ENCODE data around the gene P2RY11. TPM values are rescaled to one million over a fixed set of nuclear protein-coding genes. Genes with fewer than 3 reads are reported as not detected.

Gene P2RY11
- total and polyA plus RNA-seq, 4 donors: 0.68 to 5.3 (median 3.7) TPM

- no peak overlapping the region for H3K27ac ChIP-seq (ENCODE audit: low read depth in 1 of 2, low read length in 2 of 2)
- H3K4me1 ChIP-seq (ENCODE audit: control insufficient read depth in 4 of 4, insufficient read depth in 4 of 4, low read length in 3 of 4): no peaks in the 10 kb centered on the region
- H3K36me3 ChIP-seq (ENCODE audit: control insufficient read depth in 4 of 4, insufficient read depth in 3 of 4, low read depth in 1 of 4, low read length in 3 of 4): peaks cover 23 to 86% (median 50%) of the 10 kb centered on the region in 4 donors
- no peaks in the 10 kb centered on the region for H3K27me3 ChIP-seq (ENCODE audit: control insufficient read depth in 4 of 4, insufficient read depth in 4 of 4, low read length in 3 of 4)
- H3K4me3 ChIP-seq (ENCODE audit: low read depth in 1 of 3, low read length in 3 of 3): no peak overlapping the region
- DNase-seq (ENCODE audit: low spot score): no peak
- 96% methylated on average over 13 of the region's 13 CpGs for WGBS
- no peaks in the 10 kb centered on the region for H3K9me3 ChIP-seq (ENCODE audit: control insufficient read depth in 4 of 4, low read length in 3 of 4)
- TF ChIP-seq HNF4G (IDR thresholded peaks at IDR 0.05): no peak
- no peak for TF ChIP-seq GABPA (IDR thresholded peaks at IDR 0.05 in 1 of 2, conservative IDR thresholded peaks at IDR 0.05 in 1 of 2)
- TF ChIP-seq TAF1 (conservative IDR thresholded peaks at IDR 0.05): no peak
- H3K9ac ChIP-seq (ENCODE audit: low read depth in 1 of 2, low read length in 2 of 2): no peak overlapping the region
These were observed 30.0 kb downstream of the P2RY11 start for GRCh38 chr19:10141479-10141878.

- H3K9me3 ChIP-seq (ENCODE audit: control insufficient read depth in 4 of 4, low read length in 3 of 4): no peaks in the 10 kb centered on the region
- no peak overlapping the region for H3K9ac ChIP-seq (ENCODE audit: low read depth in 1 of 2, low read length in 2 of 2)
- H3K4me1 ChIP-seq (ENCODE audit: control insufficient read depth in 4 of 4, insufficient read depth in 4 of 4, low read length in 3 of 4): no peaks in the 10 kb centered on the region
- WGBS: 98% methylated on average over 18 of the region's 18 CpGs
- no peak overlapping the region for H3K27ac ChIP-seq (ENCODE audit: low read depth in 1 of 2, low read length in 2 of 2)
- H3K27me3 ChIP-seq (ENCODE audit: control insufficient read depth in 4 of 4, insufficient read depth in 4 of 4, low read length in 3 of 4): no peaks in the 10 kb centered on the region
- no peak overlapping the region for H3K4me3 ChIP-seq (ENCODE audit: low read depth in 1 of 3, low read length in 3 of 3)
- peaks cover 20 to 88% (median 49%) of the 10 kb centered on the region in 4 donors for H3K36me3 ChIP-seq (ENCODE audit: control insufficient read depth in 4 of 4, insufficient read depth in 3 of 4, low read depth in 1 of 4, low read length in 3 of 4)
- DNase-seq (ENCODE audit: low spot score): no peak
- TF ChIP-seq RAD21 (IDR thresholded peaks at IDR 0.05) (no peak), REST (IDR thresholded peaks at IDR 0.05) (no peak), RXRA (IDR thresholded peaks at IDR 0.05) (no peak), CTCF (IDR thresholded peaks at IDR 0.05; ENCODE audit: low read depth, low read length, missing input control) (no peak), YY1 (IDR thresholded peaks at IDR 0.05) (no peak), EGR1 (IDR thresholded peaks at IDR 0.05; ENCODE audit: low read depth in 2 of 2) (no peak), JUND (IDR thresholded peaks at IDR 0.05) (no peak), TAF1 (conservative IDR thresholded peaks at IDR 0.05) (no peak), ATF3 (IDR thresholded peaks at IDR 0.05) (no peak)
These were observed 30.5 kb downstream of the P2RY11 start for GRCh38 chr19:10141973-10142372.

GRCh38 chr19:10142701-10143375 lies 31.3 kb downstream of the P2RY11 start:
- no peak for DNase-seq (ENCODE audit: low spot score)
- no peak for TF ChIP-seq NR2F2 (IDR thresholded peaks at IDR 0.05)
- no peak for TF ChIP-seq JUND (IDR thresholded peaks at IDR 0.05)
- TF ChIP-seq MAX (IDR thresholded peaks at IDR 0.05): no peak
- H3K27me3 ChIP-seq (ENCODE audit: control insufficient read depth in 4 of 4, insufficient read depth in 4 of 4, low read length in 3 of 4): no peaks in the 10 kb centered on the region
- peaks cover 11 to 81% (median 41%) of the 10 kb centered on the region in 4 donors for H3K36me3 ChIP-seq (ENCODE audit: control insufficient read depth in 4 of 4, insufficient read depth in 3 of 4, low read depth in 1 of 4, low read length in 3 of 4)
- H3K9me3 ChIP-seq (ENCODE audit: control insufficient read depth in 4 of 4, low read length in 3 of 4): no peaks in the 10 kb centered on the region
- peak overlapping the region in 1 of 2 donors; percentile 14 for H3K27ac ChIP-seq (ENCODE audit: low read depth in 1 of 2, low read length in 2 of 2)
- H3K4me3 ChIP-seq (ENCODE audit: low read depth in 1 of 3, low read length in 3 of 3): no peak overlapping the region
- no peak overlapping the region for H3K9ac ChIP-seq (ENCODE audit: low read depth in 1 of 2, low read length in 2 of 2)
- WGBS: 86% methylated on average over 15 of the region's 15 CpGs
- H3K4me1 ChIP-seq (ENCODE audit: control insufficient read depth in 4 of 4, insufficient read depth in 4 of 4, low read length in 3 of 4): no peaks in the 10 kb centered on the region

Data from liver (tissue), 9 donors.